ENCODE measurements around the gene DLGAP4. TPM values are rescaled to one million over a fixed set of nuclear protein-coding genes. Genes with fewer than 3 reads are reported as not detected.

Gene DLGAP4
- total and polyA plus RNA-seq, 2 of the 13 experiments (the other 11 are each of a cell fraction or from before 2014, with no cell fraction given) = 15.2 to 26.7 TPM

GRCh38 chr20:36312724-36313441, 6.7 kb downstream of the DLGAP4 start:
- Histone ChIP-seq H3K9ac (ENCODE audit: insufficient read depth, low read depth, low read length) (no peak overlapping the region), H3K9me3 (ENCODE audit: low read length) (no peaks in the 10 kb centered on the region), H3K4me2 (ENCODE audit: low read depth, low read length) (no peak overlapping the region), H2AFZ (ENCODE audit: low read length) (no peak overlapping the region), H3K79me2 (ENCODE audit: insufficient read depth, low read length) (no peaks in the 10 kb centered on the region), H3K27ac (ENCODE audit: extremely low read length, insufficient read depth, low read length) (no peak overlapping the region), H3K36me3 (replicated peaks in 1 of 2; ENCODE audit: control insufficient read depth in 1 of 2, insufficient read depth in 2 of 2, low read length in 2 of 2) (no peaks in the 10 kb centered on the region), H3K4me1 (ENCODE audit: insufficient read depth, low read length) (no peaks in the 10 kb centered on the region), H3K27me3 (ENCODE audit: control insufficient read depth in 1 of 2, insufficient read depth in 2 of 2, low read length in 2 of 2) (peaks cover 4 to 21% of the 10 kb centered on the region in 2 experiments; a peak in 4 of 5 replicates), H4K20me1 (ENCODE audit: insufficient read depth, low read length) (no peaks in the 10 kb centered on the region; the same call in 1 of the 2 replicates), H3K4me3 (replicated peaks in 1 of 3; ENCODE audit: insufficient read depth in 1 of 3, low read depth in 2 of 3, low read length in 3 of 3) (no peak overlapping the region)
- intact Hi-C loops (cut with micrococcal nuclease; ENCODE audit: unreplicated experiment) (no loop called here), in situ Hi-C loops (cut with HindIII; ENCODE audit: extremely low pct_ligation_motif_present, low pct_unique_long_range_greater_than_20kb) (no loop called here)
- BruUV-seq (replicated peaks) = no TSS peak
- DNase-seq (ENCODE audit: low spot score) (no peak), ATAC-seq (no peak), FAIRE-seq (no peak)
- TF ChIP-seq TBX2 (CRISPR knock-in tag; IDR thresholded peaks at IDR 0.05; ENCODE audit: borderline replicate concordance) (peak; percentile 31; the same call in 1 of the 2 replicates), SP1 (IDR thresholded peaks at IDR 0.05) (no peak), SP1 (CRISPR knock-in tag; IDR thresholded peaks at IDR 0.05) (no peak), TCF7 (IDR thresholded peaks at IDR 0.05; ENCODE audit: low read depth) (no peak), ONECUT2 (CRISPR knock-in tag; IDR thresholded peaks at IDR 0.05) (no peak), ELF3 (CRISPR knock-in tag; IDR thresholded peaks at IDR 0.05) (no peak), ZBTB7B (CRISPR knock-in tag; IDR thresholded peaks at IDR 0.05) (no peak), ZKSCAN1 (IDR thresholded peaks at IDR 0.05; ENCODE audit: low read length) (peak; percentile 48; the same call in 1 of the 2 replicates), ATF1 (CRISPR knock-in tag; IDR thresholded peaks at IDR 0.05) (no peak), ZNF768 (CRISPR knock-in tag; IDR thresholded peaks at IDR 0.05) (peak; percentile 90), ZNF589 (CRISPR knock-in tag; conservative IDR thresholded peaks at IDR 0.05) (no peak), CENPBD1 (CRISPR knock-in tag; IDR thresholded peaks at IDR 0.05; ENCODE audit: borderline replicate concordance, low read depth) (no peak)
- ChIA-PET POLR2A (no interaction called here), CTCF (ENCODE audit: low intra/inter-chr PET ratio, low total read pairs) (no interaction called here)
- 36% methylated on average over 14 of the region's 14 CpGs for WGBS (ENCODE audit: low lambda C conversion rate)

Measured in HepG2 (cell line).